Measurements from ENCODE around the gene PRODH2. TPM values are rescaled to one million over a fixed set of nuclear protein-coding genes. Genes with fewer than 3 reads are reported as not detected.
A peak's percentile ranks its signal among the peaks of the same experiment; 100 is the strongest.

Gene PRODH2
- total and polyA plus RNA-seq, 2 of the 13 experiments (the other 11 are each of a cell fraction or from before 2014, with no cell fraction given) = 86.7 to 118 TPM

GRCh38 chr19:35812220-35813042 is at the start of gene PRODH2 (continued):
- TF ChIP-seq KDM2A (CRISPR knock-in tag; IDR thresholded peaks at IDR 0.05; ENCODE audit: borderline replicate concordance, low read depth) (no peak; the same call in 1 of the 2 replicates), KMT2B (CRISPR knock-in tag; IDR thresholded peaks at IDR 0.05) (peak; percentile 16; the same call in 1 of the 2 replicates), CENPX (CRISPR knock-in tag; IDR thresholded peaks at IDR 0.05) (no peak), ZNF414 (CRISPR knock-in tag; IDR thresholded peaks at IDR 0.05) (no peak), PAX8 (CRISPR knock-in tag; IDR thresholded peaks at IDR 0.05; ENCODE audit: borderline replicate concordance) (no peak), DMAP1 (CRISPR knock-in tag; IDR thresholded peaks at IDR 0.05) (peak; percentile 73; the same call in 1 of the 2 replicates), TBX2 (CRISPR knock-in tag; IDR thresholded peaks at IDR 0.05; ENCODE audit: borderline replicate concordance) (peak; percentile 55; the same call in 1 of the 2 replicates), ZBTB40 (IDR thresholded peaks at IDR 0.05) (no peak), ZBTB40 (CRISPR knock-in tag; IDR thresholded peaks at IDR 0.05) (peak; percentile 45; the same call in 1 of the 2 replicates), GABPB1 (CRISPR knock-in tag; IDR thresholded peaks at IDR 0.05) (peak; percentile 46; the same call in 1 of the 2 replicates), NFE2L2 (IDR thresholded peaks at IDR 0.05; ENCODE audit: low read length) (no peak)
- TF ChIP-seq, protein P1, sequence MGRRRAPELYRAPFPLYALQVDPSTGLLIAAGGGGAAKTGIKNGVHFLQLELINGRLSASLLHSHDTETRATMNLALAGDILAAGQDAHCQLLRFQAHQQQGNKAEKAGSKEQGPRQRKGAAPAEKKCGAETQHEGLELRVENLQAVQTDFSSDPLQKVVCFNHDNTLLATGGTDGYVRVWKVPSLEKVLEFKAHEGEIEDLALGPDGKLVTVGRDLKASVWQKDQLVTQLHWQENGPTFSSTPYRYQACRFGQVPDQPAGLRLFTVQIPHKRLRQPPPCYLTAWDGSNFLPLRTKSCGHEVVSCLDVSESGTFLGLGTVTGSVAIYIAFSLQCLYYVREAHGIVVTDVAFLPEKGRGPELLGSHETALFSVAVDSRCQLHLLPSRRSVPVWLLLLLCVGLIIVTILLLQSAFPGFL (CRISPR knock-in tag; IDR thresholded peaks at IDR 0.05) = no peak
- TF ChIP-seq, protein P2, sequence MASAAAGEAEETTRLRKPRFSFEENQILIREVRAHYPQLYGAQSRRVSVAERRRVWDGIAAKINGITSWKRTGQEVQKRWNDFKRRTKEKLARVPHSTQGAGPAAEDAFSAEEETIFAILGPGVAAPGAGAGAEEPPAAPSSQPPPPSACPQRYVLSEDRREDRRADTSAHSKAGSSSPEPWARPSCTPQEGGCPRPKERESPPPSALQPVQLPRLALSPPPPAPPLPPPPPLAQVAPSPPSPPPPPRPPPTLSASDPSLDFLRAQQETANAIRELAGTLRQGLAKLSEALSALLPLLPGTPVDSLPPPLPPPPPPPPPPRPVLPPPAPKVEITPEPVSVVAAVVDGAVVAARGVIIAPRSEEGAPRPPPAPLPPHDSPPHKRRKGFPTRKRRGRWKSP (CRISPR knock-in tag; IDR thresholded peaks at IDR 0.05) = no peak; the same call in 1 of the 2 replicates
